A673 (cell line): ENCODE results near the gene GPR176. TPM values are rescaled to one million over a fixed set of nuclear protein-coding genes. Genes with fewer than 3 reads are reported as not detected.

Experiments
- BruUV-seq: library from RNA; stranded (reverse); fragments of 400-500 nt; replicated peaks from 2 replicates; lab custom pipeline; 2021; lab: Mats Ljungman, UMichigan
- CTCF ChIA-PET: fragments of 300-600 bp; sonication (Branson Sonifier 250); formaldehyde crosslinking; loops from one replicate; lab custom pipeline; 2022; ENCODE audit warnings: antibody characterized with exemption; lab: Charles Lee
- POLR2A ChIA-PET: fragments of 300-600 bp; sonication (Branson Sonifier 250); formaldehyde crosslinking; loops from one replicate; lab custom pipeline; 2022; ENCODE audit warnings: antibody characterized with exemption; ENCODE audit not compliant: low non-redundant PET; lab: Charles Lee
- DNase-seq: peaks from one replicate; pipeline ENCODE4 v3.0.0-alpha.2; 2015; ENCODE audit warnings: low spot score
- H3K27ac ChIP-seq: fragments of 200-600 bp; sonication (generic); 2 replicates; pipeline ENCODE4 v1.5.1; 2016; ENCODE audit warnings: mixed run types, low read depth, mild to moderate bottlenecking, mixed read lengths, antibody characterized with exemption, low read length; ENCODE audit not compliant: poor library complexity, severe bottlenecking
- H3K27me3 ChIP-seq: fragments of 200-600 bp; sonication (generic); replicated peaks from 2 replicates; pipeline ENCODE4 v1.6.1; 2017; ENCODE audit warnings: mixed run types, low read depth, mild to moderate bottlenecking, mixed read lengths, antibody characterized with exemption, low read length; ENCODE audit not compliant: insufficient read depth, poor library complexity
- H3K36me3 ChIP-seq: fragments of 200-600 bp; sonication (generic); 2 replicates; pipeline ENCODE4 v1.6.1; 2016; ENCODE audit warnings: mixed run types, mild to moderate bottlenecking, mixed read lengths, antibody characterized with exemption, low read length; ENCODE audit not compliant: insufficient read depth, poor library complexity, severe bottlenecking
- H3K4me1 ChIP-seq: fragments of 200-600 bp; sonication (generic); 2 replicates; pipeline ENCODE4 v1.6.1; 2017; ENCODE audit warnings: mixed run types, mild to moderate bottlenecking, mixed read lengths, antibody characterized with exemption, low read length; ENCODE audit not compliant: insufficient read depth, poor library complexity, severe bottlenecking
- H3K4me3 ChIP-seq: fragments of 200-600 bp; sonication (generic); 2 replicates; pipeline ENCODE4 v1.5.1; 2016; ENCODE audit warnings: low read depth, mixed run types, mild to moderate bottlenecking, mixed read lengths, low read length; ENCODE audit not compliant: poor library complexity, severe bottlenecking
- H3K9me3 ChIP-seq: fragments of 200-600 bp; sonication (generic); 2 replicates; pipeline ENCODE4 v1.6.1; 2016; ENCODE audit warnings: mixed run types, low read depth, mild to moderate bottlenecking, mixed read lengths, antibody characterized with exemption, low read length; ENCODE audit not compliant: poor library complexity, severe bottlenecking
- EZH2 ChIP-seq: fragments of 200-600 bp; sonication (generic); IDR thresholded peaks from 2 replicates; pipeline ENCODE4 v1.6.1; 2017; ENCODE audit warnings: borderline replicate concordance, low read depth, mild to moderate bottlenecking, mixed read lengths, antibody characterized with exemption, low read length; ENCODE audit not compliant: poor library complexity, severe bottlenecking
- intact Hi-C: fragments of 100-400 bp; cut with micrococcal nuclease; formaldehyde crosslinking; loops from one replicate; pipeline ENCODE4 v1.10.0; 2022; ENCODE audit not compliant: unreplicated experiment
- total RNA-seq: library from RNA; stranded (reverse); gene quantifications from 2 replicates; pipeline ENCODE4 v1.2.3, GENCODE V29; 2021
- TF ChIP-seq, protein P1 (sequence below): fragments of 300-800, 200-600 bp; sonication (generic); conservative IDR thresholded peaks from 2 replicates; pipeline ENCODE4 v1.5.1; 2017; ENCODE audit warnings: low read depth, mild to moderate bottlenecking, antibody characterized with exemption, low read length, moderate library complexity, mixed read lengths

The GPR176 gene
- total RNA-seq, 1 experiment from 2014 or later: 5.6 TPM

GRCh38 chr15:39796601-39797000 is 123.5 kb downstream of the GPR176 start:
- BruUV-seq: no TSS peak
- no peak overlapping the region for H3K4me3 ChIP-seq

GRCh38 chr15:39795486-39795885 is 124.6 kb downstream of the GPR176 start:
- BruUV-seq: no TSS peak
- H3K27ac ChIP-seq: no peak overlapping the region
- no peaks in the 10 kb centered on the region for H3K27me3 ChIP-seq
- intact Hi-C loops: no loop called here
- H3K4me1 ChIP-seq: no peaks in the 10 kb centered on the region
- TF ChIP-seq, protein P1, sequence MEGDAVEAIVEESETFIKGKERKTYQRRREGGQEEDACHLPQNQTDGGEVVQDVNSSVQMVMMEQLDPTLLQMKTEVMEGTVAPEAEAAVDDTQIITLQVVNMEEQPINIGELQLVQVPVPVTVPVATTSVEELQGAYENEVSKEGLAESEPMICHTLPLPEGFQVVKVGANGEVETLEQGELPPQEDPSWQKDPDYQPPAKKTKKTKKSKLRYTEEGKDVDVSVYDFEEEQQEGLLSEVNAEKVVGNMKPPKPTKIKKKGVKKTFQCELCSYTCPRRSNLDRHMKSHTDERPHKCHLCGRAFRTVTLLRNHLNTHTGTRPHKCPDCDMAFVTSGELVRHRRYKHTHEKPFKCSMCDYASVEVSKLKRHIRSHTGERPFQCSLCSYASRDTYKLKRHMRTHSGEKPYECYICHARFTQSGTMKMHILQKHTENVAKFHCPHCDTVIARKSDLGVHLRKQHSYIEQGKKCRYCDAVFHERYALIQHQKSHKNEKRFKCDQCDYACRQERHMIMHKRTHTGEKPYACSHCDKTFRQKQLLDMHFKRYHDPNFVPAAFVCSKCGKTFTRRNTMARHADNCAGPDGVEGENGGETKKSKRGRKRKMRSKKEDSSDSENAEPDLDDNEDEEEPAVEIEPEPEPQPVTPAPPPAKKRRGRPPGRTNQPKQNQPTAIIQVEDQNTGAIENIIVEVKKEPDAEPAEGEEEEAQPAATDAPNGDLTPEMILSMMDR: no peak
- TF ChIP-seq EZH2: no peak
- H3K4me3 ChIP-seq: no peak overlapping the region
- POLR2A ChIA-PET: no interaction called here
- CTCF ChIA-PET: no interaction called here
- no peaks in the 10 kb centered on the region for H3K36me3 ChIP-seq
- no peak for DNase-seq
- no peaks in the 10 kb centered on the region for H3K9me3 ChIP-seq

More at GRCh38 chr15:39796601-39797000, 123.5 kb downstream of the GPR176 start:
- Histone ChIP-seq H3K27me3 (no peaks in the 10 kb centered on the region), H3K4me1 (no peaks in the 10 kb centered on the region), H3K27ac (no peak overlapping the region), H3K9me3 (no peaks in the 10 kb centered on the region), H3K36me3 (no peaks in the 10 kb centered on the region)
- DNase-seq: no peak
- CTCF ChIA-PET: interaction anchor here (0.7 kb wide), 1 partner anchor 9 kb away, joined by 3 read pairs; no protein-coding TSS in a partner anchor
- POLR2A ChIA-PET: no interaction called here
- intact Hi-C loops: no loop called here
- TF ChIP-seq, protein P1: no peak
- no peak for TF ChIP-seq EZH2

GRCh38 chr15:39794954-39795353 is 125.1 kb downstream of the GPR176 start:
- Histone ChIP-seq H3K4me3 (no peak overlapping the region), H3K27ac (no peak overlapping the region), H3K9me3 (no peaks in the 10 kb centered on the region), H3K27me3 (no peaks in the 10 kb centered on the region), H3K4me1 (no peaks in the 10 kb centered on the region), H3K36me3 (no peaks in the 10 kb centered on the region)
- no peak for TF ChIP-seq EZH2
- TF ChIP-seq, protein P1: no peak
- DNase-seq: no peak
- ChIA-PET POLR2A (no interaction called here), CTCF (no interaction called here)
- intact Hi-C loops: no loop called here
- BruUV-seq: no TSS peak
